Stimulated activated CD4-positive, alpha-beta T cell treated with anti-CD3 and anti-CD28 coated beads, TNF-alpha, amount 100 ng/mL, for 4 hours (primary cell): ENCODE measurements around the gene CHURC1.
"Not testable (repeated sequence)": the region's sequence is repeated elsewhere in the genome, so short reads cannot be mapped to it uniquely, and the experiment has no call there.

Source experiments
- DNase-seq, 3 experiments: peaks; one replicate each; pipeline ENCODE4 v3.0.0-alpha.2; 2020; ENCODE audit warnings: low read depth in 3 of 3

CHURC1 gene

DNA sequence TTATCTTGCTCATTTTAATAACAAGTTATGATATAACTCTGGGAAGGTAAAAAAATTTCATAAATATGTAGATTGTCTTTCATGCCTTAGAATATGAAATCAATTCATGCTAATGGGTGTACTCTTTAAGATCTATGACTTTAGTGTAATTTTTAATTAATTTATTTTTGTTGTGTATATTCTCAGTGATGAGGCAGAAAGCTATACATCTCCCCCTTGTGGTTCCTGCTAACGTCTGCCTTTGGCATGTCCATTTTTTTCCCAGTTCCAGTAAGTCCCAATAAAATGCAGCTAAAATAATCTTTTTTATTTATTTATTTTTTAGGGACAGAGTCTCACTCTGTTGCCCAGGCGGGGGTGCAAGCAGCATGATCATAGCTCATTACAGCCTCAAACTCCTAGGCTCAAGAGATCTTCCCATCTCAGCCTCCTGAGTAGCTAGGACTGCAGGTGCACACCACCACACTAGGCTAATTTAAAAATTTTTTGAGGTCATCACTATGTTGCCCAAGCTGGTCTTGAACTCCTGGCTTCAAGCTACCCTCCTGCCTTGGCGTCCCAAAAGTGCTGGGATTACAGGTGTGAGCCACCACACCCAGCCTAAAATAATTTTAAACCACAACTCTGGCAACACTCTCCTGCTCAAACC is 3.3 kb upstream of the CHURC1 start:
- no peak for DNase-seq

DNA sequence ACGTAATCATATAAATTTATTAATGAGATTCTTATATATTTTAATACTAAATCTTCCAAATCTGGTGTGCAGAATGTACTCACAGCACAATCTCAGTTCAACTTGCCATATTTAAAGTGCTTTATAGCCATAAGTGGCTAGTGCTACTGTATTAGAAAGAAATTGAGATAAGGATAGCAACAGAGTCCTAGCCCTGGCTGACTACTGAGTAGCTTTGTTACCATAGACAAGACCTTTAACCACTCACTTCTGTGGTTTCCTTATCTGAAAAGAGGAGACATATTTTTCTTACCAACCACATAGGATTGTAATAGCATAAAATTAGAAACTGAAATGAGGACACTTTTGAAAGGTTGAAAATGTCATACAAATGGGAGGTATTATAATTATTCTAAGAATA is 2.0 kb upstream of the CHURC1 start:
- no peak for DNase-seq

DNA sequence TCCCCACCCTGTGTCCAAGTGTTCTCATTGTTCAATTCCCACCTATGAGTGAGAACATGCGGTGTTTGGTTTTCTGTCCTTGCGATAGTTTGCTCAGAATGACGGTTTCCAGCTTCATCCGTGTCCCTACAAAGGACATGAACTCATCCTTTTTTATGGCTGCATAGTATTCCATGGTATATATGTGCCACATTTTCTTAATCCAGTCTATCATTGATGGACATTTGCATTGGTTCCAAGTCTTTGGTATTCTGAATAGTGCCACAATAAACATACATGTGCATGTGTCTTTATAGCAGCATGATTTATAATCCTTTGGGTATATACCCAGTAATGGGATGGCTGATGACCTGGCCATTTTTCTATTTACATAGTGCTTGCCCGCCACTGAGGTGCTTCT is 778 bp upstream of the CHURC1 start:
- not testable (repeated sequence) for DNase-seq

DNA sequence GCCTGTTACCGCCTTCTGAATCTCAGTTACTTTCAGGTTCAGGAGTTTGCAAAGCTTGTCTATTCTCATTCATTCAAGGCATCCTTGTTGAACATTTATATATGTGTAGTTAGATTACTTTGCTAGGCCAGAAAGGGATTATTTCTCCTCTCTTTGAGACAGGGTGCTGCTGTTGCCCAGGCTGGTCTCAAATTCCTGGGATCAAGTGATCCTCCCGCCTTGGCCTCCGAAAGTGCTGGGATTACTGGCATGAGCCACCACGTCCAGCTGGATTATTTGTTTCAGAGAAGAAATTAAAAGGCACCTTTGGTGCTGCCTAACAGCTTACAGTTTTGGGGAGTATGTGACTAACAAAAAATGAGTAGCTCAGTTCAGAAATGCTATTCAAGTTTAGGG is 772 bp downstream of the CHURC1 start:
- no peak for DNase-seq

DNA sequence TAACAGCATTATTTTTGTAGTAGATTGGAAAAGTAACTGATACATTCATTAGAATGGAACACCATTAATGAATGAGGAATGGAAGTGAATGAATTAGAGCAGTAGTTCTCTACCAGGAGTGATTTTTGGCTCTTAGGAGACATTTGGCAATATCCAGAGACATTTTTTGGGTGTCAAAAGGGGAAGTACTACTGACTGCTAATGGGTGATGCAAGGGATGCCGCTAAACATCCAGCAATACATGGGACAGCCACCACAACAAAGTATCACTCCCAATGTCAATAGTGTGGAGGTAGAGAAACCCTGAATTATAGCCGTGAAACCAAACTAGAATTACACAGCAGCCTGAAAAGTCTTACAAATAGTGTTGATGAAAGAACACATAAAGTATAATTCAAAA is 1.5 kb downstream of the CHURC1 start:
- no peak for DNase-seq

DNA sequence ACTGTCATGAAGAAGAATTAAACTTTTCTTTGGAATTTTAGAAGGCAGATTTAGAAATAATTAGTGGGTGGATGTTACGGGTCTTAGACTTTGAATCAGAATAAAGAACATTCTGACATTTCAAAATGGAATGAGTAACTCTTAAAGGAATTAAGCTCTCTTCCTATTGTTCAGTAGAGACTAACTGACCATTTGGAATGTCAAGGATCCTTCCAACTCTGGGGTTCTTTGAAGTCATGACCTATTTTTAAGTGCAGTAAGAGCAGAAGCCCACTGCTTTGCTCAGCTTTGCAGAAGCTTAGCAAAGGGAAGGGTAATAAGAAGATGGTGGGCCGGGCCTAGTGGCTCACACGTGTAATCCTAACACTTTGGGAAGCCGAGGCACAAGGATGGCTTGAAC is 4.0 kb downstream of the CHURC1 start:
- no peak for DNase-seq

DNA sequence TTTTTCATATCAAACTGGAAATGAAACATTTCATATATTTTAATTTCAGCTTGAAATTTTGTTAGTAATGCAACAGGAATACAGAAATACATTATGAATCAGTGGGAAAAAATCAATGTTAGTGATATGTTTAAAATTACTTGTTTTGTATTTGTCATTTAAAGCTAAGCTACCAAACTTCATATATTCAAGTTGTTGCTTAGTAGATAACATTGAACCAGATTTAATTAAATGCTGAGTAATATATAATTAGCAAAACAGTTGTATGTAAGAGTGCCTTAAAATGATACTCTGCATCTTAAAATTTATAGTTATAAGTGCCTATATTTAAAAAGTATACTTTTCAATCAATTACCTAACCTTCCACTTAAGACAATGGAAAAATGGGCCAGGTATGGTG is 5.0 kb downstream of the CHURC1 start:
- no peak for DNase-seq

DNA sequence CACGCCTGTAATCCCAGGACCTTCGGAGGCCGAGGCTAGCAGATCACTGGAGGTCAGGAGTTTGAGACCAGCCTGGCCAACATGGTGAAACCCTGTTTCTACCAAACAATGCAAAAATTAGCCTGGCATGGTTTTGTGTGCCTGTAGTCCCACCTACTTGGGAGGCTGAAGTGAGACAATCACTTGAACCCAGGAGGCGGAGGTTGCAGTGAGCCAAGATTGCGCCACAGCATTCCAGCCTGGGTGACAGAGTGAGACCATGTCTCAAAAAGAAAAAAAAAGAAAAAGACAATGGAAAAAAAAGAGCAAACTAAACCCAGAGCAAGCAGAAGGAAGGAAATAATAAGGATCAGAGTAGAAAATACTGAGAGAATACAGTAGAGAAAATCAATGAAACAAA is 5.4 kb downstream of the CHURC1 start:
- DNase-seq: no peak

DNA sequence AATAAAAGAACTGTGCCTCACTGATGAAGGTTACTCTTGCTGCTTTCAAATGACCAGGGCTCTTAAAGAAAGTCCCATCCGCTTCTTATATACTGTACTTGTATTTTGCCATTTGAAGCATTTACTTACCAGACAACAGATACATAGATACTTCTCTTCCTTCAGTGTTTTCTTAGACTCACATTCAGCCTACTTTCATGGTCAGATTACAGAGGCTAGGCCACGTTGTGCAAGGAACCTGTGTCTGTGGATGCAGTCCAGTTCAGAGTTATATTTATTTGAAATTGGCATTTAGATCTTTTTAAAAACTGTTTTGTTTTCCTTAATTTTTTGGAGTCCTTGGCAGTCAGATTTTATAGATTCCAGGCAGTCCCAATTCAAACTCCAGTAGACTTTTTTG is 6.2 kb downstream of the CHURC1 start:
- no peak for DNase-seq

DNA sequence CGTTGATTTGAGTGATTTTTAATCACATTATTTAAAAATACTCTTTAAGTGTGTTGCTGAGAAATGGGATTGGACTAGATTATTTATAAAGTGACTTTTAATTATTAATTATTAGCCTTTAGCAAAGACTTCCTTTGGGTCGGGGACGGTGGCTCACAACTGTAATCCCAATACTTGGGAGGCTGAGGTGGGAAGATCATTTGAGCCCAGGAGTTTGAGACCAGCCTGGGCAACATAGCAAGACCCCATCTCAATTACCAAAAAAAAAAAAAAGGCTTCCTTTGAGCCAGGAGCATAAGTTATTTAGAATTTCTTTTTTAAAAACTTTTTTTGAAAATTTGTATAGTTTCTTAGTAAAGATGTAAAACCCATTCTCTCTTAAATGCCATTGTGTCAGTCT is 8.8 kb downstream of the CHURC1 start:
- no peak for DNase-seq

DNA sequence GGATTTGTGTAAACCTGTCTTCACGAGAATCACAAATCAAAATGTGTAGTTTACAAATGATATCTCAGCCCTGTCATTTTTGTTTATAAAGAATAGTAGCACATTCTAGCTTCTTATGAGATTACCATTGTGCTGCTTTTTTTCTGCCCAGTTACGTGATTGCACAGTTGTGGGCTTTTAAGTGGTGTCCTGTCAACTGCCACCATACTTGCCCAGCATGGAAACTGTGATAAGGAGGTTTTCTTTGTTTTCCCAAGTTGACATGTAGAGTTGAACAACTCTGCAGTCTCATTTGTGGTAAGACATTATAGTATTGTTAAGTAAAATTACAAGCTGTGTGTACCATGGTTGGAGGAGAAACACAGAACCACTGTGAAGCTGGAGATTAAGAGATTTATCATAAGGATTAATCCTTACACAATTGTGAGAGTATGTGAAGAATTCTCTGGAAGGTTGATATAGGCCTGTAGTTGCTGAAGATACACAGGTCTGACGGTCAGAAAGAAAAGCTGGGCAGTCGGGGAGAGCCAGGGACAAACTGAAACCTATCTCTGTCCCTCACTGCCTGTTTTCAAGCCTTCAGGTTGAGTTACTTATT is 12.2 kb downstream of the CHURC1 start:
- no peak for DNase-seq

DNA sequence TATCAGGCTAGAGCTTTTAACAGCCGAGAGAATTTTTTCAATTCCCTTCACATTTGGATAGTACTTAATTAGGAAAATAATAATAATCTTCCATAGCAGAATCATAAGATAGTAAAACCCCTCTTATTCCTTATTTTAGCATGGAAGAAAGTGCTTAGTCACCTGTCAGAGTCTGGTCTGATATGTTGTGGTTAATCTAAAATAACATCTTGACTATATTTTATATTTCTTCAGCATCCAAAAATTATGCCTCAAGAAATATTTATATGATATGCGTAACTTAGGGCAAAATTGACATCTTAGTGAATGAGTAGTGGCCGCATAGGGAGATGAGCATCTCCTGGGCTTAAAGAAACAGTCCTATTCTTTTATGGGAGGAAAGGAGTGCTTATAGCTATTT is 12.8 kb downstream of the CHURC1 start:
- no peak for DNase-seq

DNA sequence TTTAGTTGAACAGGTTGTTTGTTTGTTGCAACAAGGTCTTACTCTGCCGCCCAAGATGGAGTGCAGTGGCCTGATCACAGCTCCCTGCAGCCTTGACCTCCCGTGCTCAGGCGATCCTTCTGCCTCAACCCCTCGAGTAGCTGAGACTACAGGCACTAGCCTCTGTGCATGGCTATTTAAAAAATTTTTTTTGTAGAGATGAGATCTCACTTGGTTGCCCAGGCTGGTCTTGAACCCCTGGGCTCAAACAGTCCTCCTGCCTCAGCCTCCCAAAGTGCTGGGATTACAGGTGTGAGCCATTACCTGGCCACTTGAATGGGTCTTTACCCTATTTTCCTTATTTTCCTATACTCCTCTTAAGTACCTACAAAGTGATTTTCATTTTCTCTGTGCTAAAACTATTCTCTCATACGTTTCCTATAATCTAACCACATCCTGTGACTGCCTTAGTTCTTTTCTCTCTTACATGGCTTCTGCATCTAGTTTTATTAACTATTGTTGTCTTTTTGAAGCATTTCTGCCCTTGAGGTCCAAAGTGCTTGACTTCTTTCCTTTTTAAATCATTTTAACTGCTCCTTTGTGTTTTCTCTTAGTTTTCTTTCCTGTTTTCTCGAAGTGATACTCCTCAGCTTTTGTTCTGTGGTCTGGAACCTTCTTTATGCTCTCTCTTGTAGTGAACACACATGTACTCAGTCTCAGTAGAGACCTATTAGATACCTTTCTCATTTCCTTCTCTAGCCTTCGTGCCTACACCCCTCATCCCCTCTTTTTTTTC is 14.2 kb downstream of the CHURC1 start:
- no peak for DNase-seq

DNA sequence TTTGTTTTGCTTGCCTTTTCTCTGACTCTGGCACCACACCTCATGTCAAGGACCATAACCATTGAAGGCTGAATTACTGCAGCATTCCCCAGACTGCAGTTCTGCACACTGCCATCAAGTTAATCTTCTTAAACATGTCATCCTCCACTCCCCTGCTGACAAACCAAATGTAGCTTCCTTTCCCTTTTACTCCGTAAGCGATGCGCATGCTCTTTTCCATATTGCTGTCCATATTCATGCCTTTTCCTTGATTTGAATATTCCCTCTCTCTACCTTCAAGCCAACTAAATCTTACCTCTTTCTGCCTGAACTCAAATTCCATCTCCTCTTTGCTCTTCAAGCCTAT is 14.7 kb downstream of the CHURC1 start:
- no peak for DNase-seq

DNA sequence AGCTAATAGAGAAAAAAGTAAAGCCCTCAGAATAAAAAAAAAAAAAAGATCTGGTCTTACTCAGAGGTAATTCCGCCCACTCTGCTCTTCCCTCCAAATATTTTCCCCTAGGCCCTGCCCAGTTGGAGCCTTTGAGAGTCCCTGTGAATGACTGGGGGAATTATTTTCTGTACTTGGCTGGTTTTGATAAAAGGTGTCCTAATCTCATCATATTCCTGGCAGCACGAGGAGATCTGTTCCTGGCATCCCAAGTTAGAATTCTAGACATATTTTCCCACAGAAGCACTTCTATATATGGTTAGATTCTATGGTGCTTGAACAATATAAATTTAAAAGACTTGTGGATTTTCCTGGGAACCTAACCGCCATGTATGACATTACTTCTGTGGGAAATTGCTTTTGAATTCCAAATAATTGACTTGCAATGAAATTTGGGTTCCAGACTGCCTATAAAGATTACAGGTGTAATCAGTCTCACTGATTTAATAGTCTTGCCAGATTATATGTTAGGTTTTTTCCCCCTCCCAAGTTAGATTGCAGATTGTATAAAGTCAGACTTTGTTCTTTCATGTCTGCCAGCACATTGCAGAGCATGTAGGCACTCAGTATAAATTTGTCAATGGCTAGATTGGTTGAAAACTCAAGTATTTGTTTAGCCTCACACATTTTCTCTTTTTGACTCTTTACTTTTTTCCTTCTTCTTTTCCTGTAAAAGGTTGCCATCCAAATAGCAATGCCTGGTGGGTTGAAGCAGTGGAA is 16.0 kb downstream of the CHURC1 start:
- no peak for DNase-seq

DNA sequence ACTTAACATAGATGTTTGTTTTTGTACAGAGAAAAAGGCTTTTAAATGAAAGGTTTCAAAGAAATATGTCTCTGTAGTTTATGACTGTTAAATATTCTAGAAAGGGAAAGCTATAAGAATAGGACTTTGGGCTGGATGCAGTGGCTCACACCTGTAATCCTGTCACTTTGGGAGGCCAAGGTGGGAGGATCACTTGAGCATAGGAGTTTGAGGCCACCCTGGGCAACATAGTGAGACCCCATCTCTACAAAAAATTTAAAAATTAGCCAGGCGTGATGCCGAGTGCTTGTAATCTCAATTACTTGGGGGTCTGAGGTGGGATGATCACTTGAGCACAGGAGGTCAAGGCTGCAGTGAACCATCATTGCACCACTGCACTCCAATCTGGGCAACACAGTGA is 16.9 kb downstream of the CHURC1 start:
- no peak for DNase-seq

DNA sequence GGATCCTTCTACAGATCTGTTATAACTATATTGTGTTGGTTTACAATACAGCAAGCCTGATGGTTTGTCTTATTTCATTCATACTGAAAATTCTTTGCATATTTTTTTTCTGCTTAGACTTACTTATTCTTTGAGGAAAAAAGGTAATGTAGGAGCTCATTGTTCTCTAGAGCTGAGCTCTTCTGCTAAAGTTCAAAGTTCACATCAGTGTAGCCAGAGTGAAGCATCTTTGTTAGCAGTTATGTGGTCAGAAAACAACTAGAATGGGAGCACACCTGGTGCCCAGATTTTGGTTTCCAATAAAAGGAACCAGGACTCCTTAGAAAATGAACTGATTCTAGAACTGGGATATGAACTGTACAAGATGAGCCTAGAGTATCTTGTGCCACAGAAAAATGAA is 18.0 kb downstream of the CHURC1 start:
- DNase-seq: no peak

DNA sequence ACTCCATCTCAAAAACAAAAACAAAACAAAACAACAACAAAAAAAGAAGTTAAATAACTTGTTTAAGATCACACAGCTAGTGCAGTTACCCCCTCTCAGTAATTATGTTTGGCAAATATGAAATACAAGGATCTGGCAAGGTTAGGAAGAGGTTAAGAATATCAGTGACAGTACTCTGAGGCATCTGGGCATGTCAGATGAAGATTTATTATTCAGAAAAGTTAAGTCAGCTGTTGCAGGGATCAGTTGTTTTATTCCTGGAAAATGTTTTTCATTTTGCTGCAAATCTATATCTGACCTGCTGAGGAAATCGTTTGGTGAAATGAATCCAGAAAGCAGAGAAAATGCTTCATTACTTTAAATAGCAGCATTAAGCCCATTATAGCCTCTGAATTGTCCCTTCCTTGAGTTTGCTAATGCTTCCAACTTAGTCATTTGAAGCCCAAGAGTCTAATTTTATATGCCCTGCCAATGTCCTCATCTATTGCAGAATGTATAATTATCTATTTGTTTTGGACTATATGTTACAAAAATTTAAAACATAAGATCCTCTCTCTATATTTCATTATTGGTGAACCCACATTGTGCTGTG is 20.2 kb downstream of the CHURC1 start:
- no peak for DNase-seq

DNA sequence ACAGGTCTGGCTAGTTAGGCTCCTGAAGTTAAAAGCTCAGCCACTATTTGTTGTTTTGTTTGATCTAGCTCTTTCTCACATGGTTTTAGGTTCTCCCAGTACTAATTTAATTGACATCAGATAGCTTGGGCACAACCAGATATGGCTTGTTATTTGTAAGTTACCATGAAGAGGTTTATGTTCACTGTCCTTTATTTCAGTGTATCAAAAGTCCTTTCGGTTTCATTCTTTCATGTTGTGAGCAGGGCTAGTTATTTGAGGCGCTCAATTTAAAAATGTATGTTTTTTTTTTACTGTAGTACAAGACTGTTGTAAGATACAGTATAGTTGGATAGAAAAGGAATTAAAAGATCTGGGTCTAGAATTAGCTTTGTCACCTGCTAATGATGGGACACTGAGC is 21.3 kb downstream of the CHURC1 start:
- DNase-seq: no peak

DNA sequence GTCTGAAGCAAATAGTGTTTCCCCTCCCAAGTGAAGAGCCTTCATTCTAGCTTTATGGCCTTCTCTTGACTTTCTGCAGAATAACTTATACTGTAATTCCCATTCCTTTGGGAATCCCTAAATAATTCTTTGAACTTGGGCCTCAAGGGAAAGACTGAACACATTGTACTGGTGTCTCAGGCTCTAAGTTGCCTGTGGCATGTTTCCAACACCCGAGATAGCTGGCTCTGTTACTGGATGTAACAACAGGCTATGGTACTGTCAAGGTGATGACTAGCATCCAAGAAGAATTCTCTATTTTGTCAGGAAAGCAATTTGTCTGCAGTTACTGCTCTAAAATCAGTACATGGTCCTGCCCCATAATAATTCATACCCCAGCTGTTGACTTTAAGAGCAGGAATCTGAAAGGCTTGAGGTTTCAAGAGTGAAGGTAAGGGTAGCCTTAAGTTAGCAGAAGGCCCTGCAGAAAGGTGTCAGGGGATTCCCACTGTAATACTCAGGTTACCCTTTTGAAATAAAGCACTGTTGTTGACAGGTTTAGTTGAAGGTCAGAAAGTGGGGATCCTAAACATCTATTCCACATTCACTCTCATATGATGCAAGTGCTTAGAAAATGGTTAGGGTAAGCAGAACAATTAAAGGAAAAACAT is 23.0 kb downstream of the CHURC1 start:
- DNase-seq: no peak

DNA sequence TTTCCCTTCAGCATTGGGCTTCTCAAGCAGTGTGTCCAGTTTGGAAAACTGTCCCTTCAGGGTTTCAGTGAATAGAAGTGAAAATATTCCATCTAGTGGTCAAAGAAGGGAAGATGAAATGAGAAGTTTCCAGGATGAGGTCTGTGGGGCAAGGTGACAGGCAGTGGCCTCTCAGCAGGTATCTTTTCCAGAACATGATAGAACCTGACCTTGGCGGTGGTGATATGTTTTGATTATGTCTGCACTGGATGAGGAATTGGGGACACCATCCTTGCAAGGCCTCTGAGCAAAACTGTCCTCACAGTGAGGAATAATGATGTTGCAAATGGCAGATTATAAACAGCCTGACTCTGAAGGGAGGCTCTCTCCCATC is 23.6 kb downstream of the CHURC1 start:
- DNase-seq: no peak
